ENCODE results near the gene NSUN2. TPM values are rescaled to one million over a fixed set of nuclear protein-coding genes. Genes with fewer than 3 reads are reported as not detected.

Gene NSUN2
- total and polyA plus RNA-seq, 2 experiments from 2014 or later: 37.7 to 47.2 TPM

- H3K4me1 ChIP-seq (ENCODE audit: low read depth): no peaks in the 10 kb centered on the region
- H3K27ac ChIP-seq: no peak overlapping the region
- TF ChIP-seq CTCF (IDR thresholded peaks at IDR 0.05; ENCODE audit: low read depth, low read length): no peak
- no peaks in the 10 kb centered on the region for H3K36me3 ChIP-seq
- no peaks in the 10 kb centered on the region for H3K9me3 ChIP-seq (ENCODE audit: low read depth)
- no peak for DNase-seq (ENCODE audit: low read depth in 1 of 2, low spot score in 1 of 2)
- H3K4me3 ChIP-seq: no peak overlapping the region
- no peaks in the 10 kb centered on the region for H3K27me3 ChIP-seq
Observed at GRCh38 chr5:6593148-6594016, 39.5 kb downstream of the NSUN2 start.

- H3K9me3 ChIP-seq (ENCODE audit: low read depth): no peaks in the 10 kb centered on the region
- DNase-seq (ENCODE audit: low read depth in 1 of 2, low spot score in 1 of 2): no peak
- no peak for TF ChIP-seq CTCF (IDR thresholded peaks at IDR 0.05; ENCODE audit: low read depth, low read length)
- no peaks in the 10 kb centered on the region for H3K27me3 ChIP-seq
- no peak overlapping the region for H3K4me3 ChIP-seq
- H3K4me1 ChIP-seq (ENCODE audit: low read depth): no peaks in the 10 kb centered on the region
- no peak overlapping the region for H3K27ac ChIP-seq
- H3K36me3 ChIP-seq: no peaks in the 10 kb centered on the region
Observed at GRCh38 chr5:6592601-6593000, 40.2 kb downstream of the NSUN2 start.

- no peak for TF ChIP-seq CTCF (IDR thresholded peaks at IDR 0.05; ENCODE audit: low read depth, low read length)
- H3K27ac ChIP-seq: no peak overlapping the region
- H3K36me3 ChIP-seq: no peaks in the 10 kb centered on the region
- no peaks in the 10 kb centered on the region for H3K4me1 ChIP-seq (ENCODE audit: low read depth)
- peaks cover 7% of the 10 kb centered on the region for H3K27me3 ChIP-seq
- no peak overlapping the region for H3K4me3 ChIP-seq
- DNase-seq (ENCODE audit: low read depth in 1 of 2, low spot score in 1 of 2): no peak
- no peaks in the 10 kb centered on the region for H3K9me3 ChIP-seq (ENCODE audit: low read depth)
Observed at GRCh38 chr5:6591671-6592288, 41.1 kb downstream of the NSUN2 start.

- DNase-seq (ENCODE audit: low read depth in 1 of 2, low spot score in 1 of 2): no peak
- no peak overlapping the region for H3K4me3 ChIP-seq
- H3K27me3 ChIP-seq: peaks cover 19% of the 10 kb centered on the region
- no peaks in the 10 kb centered on the region for H3K4me1 ChIP-seq (ENCODE audit: low read depth)
- H3K36me3 ChIP-seq: no peaks in the 10 kb centered on the region
- H3K27ac ChIP-seq: no peak overlapping the region
- no peaks in the 10 kb centered on the region for H3K9me3 ChIP-seq (ENCODE audit: low read depth)
- no peak for TF ChIP-seq CTCF (IDR thresholded peaks at IDR 0.05; ENCODE audit: low read depth, low read length)
Observed at GRCh38 chr5:6590581-6590980, 42.3 kb downstream of the NSUN2 start.

GRCh38 chr5:6587171-6587570 lies 45.7 kb downstream of the NSUN2 start:
- Histone ChIP-seq H3K4me3 (no peak overlapping the region), H3K27me3 (peaks cover 53% of the 10 kb centered on the region), H3K27ac (no peak overlapping the region), H3K36me3 (no peaks in the 10 kb centered on the region), H3K9me3 (ENCODE audit: low read depth) (no peaks in the 10 kb centered on the region), H3K4me1 (ENCODE audit: low read depth) (no peaks in the 10 kb centered on the region)
- no peak for DNase-seq (ENCODE audit: low read depth in 1 of 2, low spot score in 1 of 2)
- TF ChIP-seq CTCF (IDR thresholded peaks at IDR 0.05; ENCODE audit: low read depth, low read length): no peak

All from cardiac muscle cell (in vitro differentiated cells and primary cell).